ENCODE data around the gene CDR2. TPM values are rescaled to one million over a fixed set of nuclear protein-coding genes. Genes with fewer than 3 reads are reported as not detected.
"Not testable (repeated sequence)": the region's sequence is repeated elsewhere in the genome, so short reads cannot be mapped to it uniquely, and the experiment has no call there.

CDR2 gene
- polyA plus RNA-seq, 6 donors from 2014 or later = 3.8 to 6.6 (median 5.0) TPM

DNA sequence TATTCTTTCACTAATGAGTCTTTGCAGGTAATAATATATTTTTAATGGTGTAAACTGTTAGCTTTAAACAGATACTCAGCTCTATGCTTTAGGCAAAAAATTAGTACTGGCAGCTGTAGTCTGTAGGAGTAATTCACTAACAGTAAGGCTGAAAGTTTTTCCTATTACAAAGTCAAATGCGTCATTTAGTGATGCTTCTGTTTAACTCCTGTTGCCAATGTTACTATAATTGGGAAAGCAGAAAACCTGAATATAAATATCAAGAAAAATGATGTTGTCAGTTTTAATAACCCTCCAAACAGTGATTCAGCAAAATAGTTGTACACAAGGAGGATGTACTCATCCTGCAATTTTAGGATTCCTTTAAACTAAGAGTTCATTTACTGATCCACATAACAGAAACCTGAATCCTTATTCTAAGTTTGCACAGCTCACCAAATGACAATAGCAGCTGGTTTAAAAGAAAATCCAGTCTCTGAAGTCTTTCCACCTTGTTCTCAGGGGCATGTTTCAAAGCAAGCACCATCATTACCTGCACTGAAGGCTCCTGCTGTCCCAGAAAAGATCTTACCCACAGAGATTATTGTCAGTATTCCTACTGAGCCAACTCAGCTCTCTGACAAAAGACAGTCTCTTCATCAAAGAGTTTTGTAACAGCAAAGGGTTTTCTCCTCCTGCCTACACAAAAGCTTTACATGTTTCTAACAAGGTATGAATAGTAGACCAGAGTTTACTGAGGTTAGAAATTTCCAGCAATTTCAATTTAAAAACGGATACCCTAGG lies 4.2 kb downstream of the CDR2 start:
- Mint-ChIP-seq H3K36me3 (no peaks in the 10 kb centered on the region), H3K4me1 (peaks cover 13 to 18% (median 15%) of the 10 kb centered on the region in 3 donors), H3K27ac (no peak overlapping the region), H3K9me3 (no peaks in the 10 kb centered on the region), H3K4me3 (no peak overlapping the region), H3K27me3 (no peaks in the 10 kb centered on the region)
- DNase-seq (no peak), ATAC-seq (ENCODE audit: low read depth in 2 of 2) (no peak)

DNA sequence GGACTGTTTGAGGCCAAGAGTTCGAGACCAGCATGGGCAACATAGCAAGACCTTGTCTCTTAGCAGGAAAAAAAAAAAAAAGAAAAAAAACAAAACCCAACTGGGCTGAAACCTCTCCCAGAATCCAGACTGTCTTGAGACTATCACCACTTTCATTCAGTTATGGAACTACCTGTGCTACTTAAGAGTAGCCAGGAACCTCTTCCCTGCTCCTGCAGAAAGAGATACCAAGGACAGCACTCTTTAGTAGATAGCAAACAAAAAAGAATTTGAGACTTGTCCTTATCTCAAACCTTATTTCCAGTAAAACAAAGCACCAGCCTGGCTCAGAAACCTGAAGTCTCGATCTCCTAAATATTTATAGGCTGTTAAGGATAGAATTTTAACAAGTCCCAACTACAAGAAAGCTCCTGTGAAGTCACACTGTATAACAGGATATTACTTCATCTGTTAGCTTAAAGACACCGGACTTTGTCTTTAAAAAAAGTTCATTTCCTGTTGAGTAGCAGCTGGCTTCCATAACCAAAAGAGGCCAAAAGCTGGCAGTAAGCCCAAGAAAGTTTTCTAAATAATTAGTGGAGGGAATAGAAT lies 5.1 kb downstream of the CDR2 start:
- ATAC-seq (ENCODE audit: low read depth in 2 of 2) (no peak), DNase-seq (no peak)
- peaks cover 5 to 14% (median 14%) of the 10 kb centered on the region in 3 donors for H3K4me1 Mint-ChIP-seq
- peaks cover 5 to 8% of the 10 kb centered on the region in 2 donors for H3K36me3 Mint-ChIP-seq
- no peaks in the 10 kb centered on the region for H3K27me3 Mint-ChIP-seq
- no peak overlapping the region for H3K4me3 Mint-ChIP-seq
- no peaks in the 10 kb centered on the region for H3K9me3 Mint-ChIP-seq
- no peak overlapping the region for H3K27ac Mint-ChIP-seq

DNA sequence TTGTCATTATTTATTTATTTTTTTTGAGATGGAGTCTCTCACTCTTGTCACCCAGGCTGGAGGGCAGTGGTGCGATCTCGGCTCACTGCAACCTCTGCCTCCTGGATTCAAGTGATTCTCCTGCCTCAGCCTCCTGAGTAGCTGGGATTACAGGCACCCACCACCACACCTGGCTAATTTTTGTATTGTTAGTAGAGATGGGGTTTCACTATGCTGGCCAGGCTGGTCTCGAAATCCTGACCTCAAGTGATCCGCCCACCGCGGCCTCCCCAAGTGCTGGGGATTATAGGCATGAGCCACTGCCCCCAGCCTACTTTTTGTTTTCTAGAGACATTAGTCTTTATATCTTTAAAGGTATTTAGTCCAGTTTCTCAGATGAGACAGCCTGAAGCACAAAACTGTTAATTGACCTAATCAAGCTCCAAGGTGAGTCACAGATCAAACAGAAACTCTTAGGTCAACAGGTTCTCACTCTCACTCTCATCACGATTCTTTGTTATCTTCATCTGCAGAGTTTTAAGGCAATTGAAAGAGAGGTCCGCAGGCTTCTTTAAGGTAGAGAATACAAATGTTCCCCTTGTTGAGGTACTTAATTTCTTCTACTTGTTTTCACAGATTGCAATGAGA lies 6.1 kb downstream of the CDR2 start:
- DNase-seq; H3K4me1 Mint-ChIP-seq; H3K27ac Mint-ChIP-seq; H3K27me3 Mint-ChIP-seq; ATAC-seq (ENCODE audit: low read depth in 2 of 2); H3K9me3 Mint-ChIP-seq; H3K4me3 Mint-ChIP-seq: not testable (repeated sequence)
- H3K36me3 Mint-ChIP-seq = peaks cover 8 to 18% of the 10 kb centered on the region in 2 donors

GRCh38 chr16:22366889-22367288 lies 7.5 kb downstream of the CDR2 start:
- ATAC-seq (ENCODE audit: low read depth in 2 of 2) = no peak
- DNase-seq = no peak
- peaks cover 0 to 9% (median 3%) of the 10 kb centered on the region in 3 donors for H3K4me1 Mint-ChIP-seq
- H3K36me3 Mint-ChIP-seq = peaks cover 15 to 19% of the 10 kb centered on the region in 2 donors
- no peaks in the 10 kb centered on the region for H3K27me3 Mint-ChIP-seq
- peak overlapping the region in 1 of 6 donors; percentile 16 for H3K27ac Mint-ChIP-seq
- no peak overlapping the region for H3K4me3 Mint-ChIP-seq
- no peaks in the 10 kb centered on the region for H3K9me3 Mint-ChIP-seq

GRCh38 chr16:22366371-22366770 lies 8.0 kb downstream of the CDR2 start:
- DNase-seq (no peak), ATAC-seq (ENCODE audit: low read depth in 2 of 2) (no peak)
- no peaks in the 10 kb centered on the region for H3K27me3 Mint-ChIP-seq
- H3K9me3 Mint-ChIP-seq = no peaks in the 10 kb centered on the region
- peak overlapping the region in 1 of 6 donors; percentile 16 for H3K27ac Mint-ChIP-seq
- peaks cover 0 to 9% (median 3%) of the 10 kb centered on the region in 3 donors for H3K4me1 Mint-ChIP-seq
- no peak overlapping the region for H3K4me3 Mint-ChIP-seq
- peaks cover 15 to 19% of the 10 kb centered on the region in 2 donors for H3K36me3 Mint-ChIP-seq

GRCh38 chr16:22364241-22364640 lies 10.2 kb downstream of the CDR2 start:
- H3K27ac Mint-ChIP-seq = no peak overlapping the region
- no peaks in the 10 kb centered on the region for H3K27me3 Mint-ChIP-seq
- no peak overlapping the region for H3K4me3 Mint-ChIP-seq
- DNase-seq (no peak), ATAC-seq (ENCODE audit: low read depth in 2 of 2) (no peak)
- no peaks in the 10 kb centered on the region for H3K9me3 Mint-ChIP-seq
- peaks cover 15 to 19% of the 10 kb centered on the region in 2 donors for H3K36me3 Mint-ChIP-seq
- H3K4me1 Mint-ChIP-seq = peaks cover 0 to 9% (median 3%) of the 10 kb centered on the region in 3 donors

GRCh38 chr16:22360963-22361659 lies 13.3 kb downstream of the CDR2 start:
- no peaks in the 10 kb centered on the region for H3K9me3 Mint-ChIP-seq
- no peak for ATAC-seq (ENCODE audit: low read depth in 2 of 2)
- H3K27ac Mint-ChIP-seq = no peak overlapping the region
- peaks cover 12 to 18% (median 12%) of the 10 kb centered on the region in 3 donors for H3K4me1 Mint-ChIP-seq
- no peaks in the 10 kb centered on the region for H3K27me3 Mint-ChIP-seq
- DNase-seq = no peak
- no peak overlapping the region for H3K4me3 Mint-ChIP-seq
- peaks cover 15 to 19% of the 10 kb centered on the region in 2 donors for H3K36me3 Mint-ChIP-seq

- H3K27ac Mint-ChIP-seq = peak overlapping the region in 1 of 6 donors; percentile 53
- ATAC-seq (ENCODE audit: low read depth in 2 of 2) (no peak), DNase-seq (no peak)
- H3K4me3 Mint-ChIP-seq = no peak overlapping the region
- H3K36me3 Mint-ChIP-seq = peaks cover 11 to 15% of the 10 kb centered on the region in 2 donors
- peaks cover 12 to 20% (median 15%) of the 10 kb centered on the region in 3 donors for H3K4me1 Mint-ChIP-seq
- no peaks in the 10 kb centered on the region for H3K9me3 Mint-ChIP-seq
- H3K27me3 Mint-ChIP-seq = no peaks in the 10 kb centered on the region
Observed at GRCh38 chr16:22359679-22360078, 14.7 kb downstream of the CDR2 start.

DNA sequence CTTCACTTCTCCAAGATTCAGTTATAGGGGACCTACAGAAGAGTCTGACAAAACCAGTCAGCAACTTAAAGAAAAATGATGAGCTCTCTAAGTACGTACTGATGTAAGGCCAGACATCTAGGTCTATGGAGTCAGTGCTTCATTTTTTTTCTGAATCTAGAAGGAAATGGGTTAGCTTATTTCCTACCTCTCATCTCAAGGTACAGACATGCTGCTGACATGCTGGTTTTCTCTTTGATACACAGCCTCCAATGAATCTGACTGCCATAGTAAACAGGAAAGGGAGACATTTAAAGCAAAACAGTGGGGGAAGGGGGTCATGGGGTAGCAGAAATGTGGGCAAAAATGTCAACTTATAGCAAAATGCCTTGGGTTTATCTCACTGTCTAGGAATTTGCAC lies 16.4 kb downstream of the CDR2 start:
- ATAC-seq (ENCODE audit: low read depth in 2 of 2) (peak; percentile 11 to 31), DNase-seq (no peak)
- H3K36me3 Mint-ChIP-seq = peaks cover 0 to 6% of the 10 kb centered on the region in 2 donors
- H3K27ac Mint-ChIP-seq = peak overlapping the region in 3 of 6 donors; percentile 30 to 69 (median 50)
- H3K9me3 Mint-ChIP-seq = no peaks in the 10 kb centered on the region
- no peak overlapping the region for H3K4me3 Mint-ChIP-seq
- no peaks in the 10 kb centered on the region for H3K27me3 Mint-ChIP-seq
- peaks cover 12 to 20% (median 15%) of the 10 kb centered on the region in 3 donors for H3K4me1 Mint-ChIP-seq

GRCh38 chr16:22357635-22357971 lies 16.8 kb downstream of the CDR2 start:
- no peaks in the 10 kb centered on the region for H3K27me3 Mint-ChIP-seq
- H3K4me3 Mint-ChIP-seq = no peak overlapping the region
- H3K4me1 Mint-ChIP-seq = peaks cover 12 to 20% (median 15%) of the 10 kb centered on the region in 3 donors

DNA sequence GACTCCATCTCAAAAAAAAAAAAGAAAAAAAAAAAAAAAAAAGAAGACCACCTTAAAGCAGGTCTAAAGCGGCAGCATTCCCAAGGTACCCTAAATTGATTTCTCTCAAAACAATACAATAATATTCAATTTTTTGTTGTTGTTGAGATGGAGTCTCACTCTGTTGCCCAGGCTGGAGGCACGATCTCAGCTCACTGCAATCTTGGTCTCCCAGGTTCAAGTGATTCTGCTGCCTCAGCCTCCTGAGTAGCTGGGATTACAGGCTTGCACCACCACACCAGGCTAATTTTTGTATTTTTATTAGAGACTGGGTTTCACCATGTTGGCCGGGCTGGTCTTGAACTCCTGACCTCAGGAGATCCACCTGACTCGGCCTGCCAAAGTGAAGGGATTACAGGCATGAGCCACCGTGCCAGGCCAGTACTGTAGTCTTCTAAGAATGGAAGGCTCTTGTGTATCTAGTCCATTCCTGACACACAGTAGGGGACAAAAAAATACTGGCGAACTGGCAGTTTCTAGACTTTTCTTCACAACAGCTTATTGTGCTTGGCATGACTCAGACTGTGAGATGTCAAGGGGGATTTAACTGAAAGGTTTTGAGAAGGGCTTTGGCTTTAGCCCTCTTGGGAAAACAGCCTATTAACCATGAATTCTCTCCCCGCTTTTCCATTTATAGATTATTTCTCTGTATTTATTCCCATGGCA lies 17.3 kb downstream of the CDR2 start:
- H3K9me3 Mint-ChIP-seq = no peaks in the 10 kb centered on the region
- ATAC-seq (ENCODE audit: low read depth in 2 of 2) (peak; percentile 18 to 25), DNase-seq (no peak)
- no peaks in the 10 kb centered on the region for H3K27me3 Mint-ChIP-seq
- H3K36me3 Mint-ChIP-seq = no peaks in the 10 kb centered on the region
- no peak overlapping the region for H3K4me3 Mint-ChIP-seq
- H3K27ac Mint-ChIP-seq = peak overlapping the region in 3 of 6 donors; percentile 30 to 69 (median 54)
- peaks cover 12 to 20% (median 15%) of the 10 kb centered on the region in 3 donors for H3K4me1 Mint-ChIP-seq

More at GRCh38 chr16:22357635-22357971, 16.8 kb downstream of the CDR2 start:
- peak; percentile 14 for DNase-seq
- Mint-ChIP-seq H3K27ac (peak overlapping the region in 3 of 6 donors; percentile 30 to 69 (median 54)), H3K9me3 (no peaks in the 10 kb centered on the region), H3K36me3 (peaks cover 0 to 5% of the 10 kb centered on the region in 2 donors)
- ATAC-seq (ENCODE audit: low read depth in 2 of 2) = peak; percentile 92

- H3K27ac Mint-ChIP-seq = peak overlapping the region in 1 of 6 donors; percentile 35
- no peaks in the 10 kb centered on the region for H3K36me3 Mint-ChIP-seq
- peaks cover 12 to 20% (median 15%) of the 10 kb centered on the region in 3 donors for H3K4me1 Mint-ChIP-seq
- H3K9me3 Mint-ChIP-seq = peaks cover 0 to 2% (median 0%) of the 10 kb centered on the region in 7 donors
- no peaks in the 10 kb centered on the region for H3K27me3 Mint-ChIP-seq
- H3K4me3 Mint-ChIP-seq = no peak overlapping the region
- peak; percentile 39 to 52 for ATAC-seq (ENCODE audit: low read depth in 2 of 2)
- DNase-seq = no peak
Observed at GRCh38 chr16:22355487-22355908, 18.9 kb downstream of the CDR2 start.

Data from naive B cell (primary cell).